ENCODE data around the gene DNAJC16. TPM values are rescaled to one million over a fixed set of nuclear protein-coding genes. Genes with fewer than 3 reads are reported as not detected.
"Not testable (repeated sequence)": the region's sequence is repeated elsewhere in the genome, so short reads cannot be mapped to it uniquely, and the experiment has no call there.

Gene DNAJC16
- total and polyA plus RNA-seq, 2 of the 4 experiments (the other 2 are of a cell fraction) = 8.0 to 13.1 TPM

GRCh38 chr1:15513919-15514318 lies 12.7 kb upstream of the DNAJC16 start:
- ChIA-PET POLR2A (ENCODE audit: unreplicated experiment) (interaction anchor here (0.6 kb wide), 1 partner anchor 116 kb away, joined by 10 read pairs; no protein-coding TSS in a partner anchor), CTCF (interaction anchor here (0.6 kb wide), 1 partner anchor 92 kb away, joined by 4 read pairs; no protein-coding TSS in a partner anchor)
- Histone ChIP-seq H3K4me2 (ENCODE audit: low read depth, low read length) (no peak overlapping the region), H4K91ac (ENCODE audit: insufficient read depth, low read depth, low read length) (no peak overlapping the region), H3K79me1 (ENCODE audit: low read depth in 1 of 2, low read length in 2 of 2) (no peaks in the 10 kb centered on the region; a peak in 1 of 4 replicates), H2AK9ac (replicated peaks; ENCODE audit: low read depth, low read length, poor library complexity) (no peak overlapping the region), H3K56ac (ENCODE audit: extremely low read depth, insufficient read depth, low read length) (no peak overlapping the region), H4K5ac (ENCODE audit: low read depth, low read length) (no peak overlapping the region), H3K14ac (replicated peaks; ENCODE audit: low read depth, low read length) (no peak overlapping the region), H2BK20ac (ENCODE audit: low read depth, low read length) (no peak overlapping the region), H2AFZ (replicated peaks; ENCODE audit: low read length, poor library complexity) (no peak overlapping the region), H4K8ac (ENCODE audit: low read depth in 2 of 2, low read length in 2 of 2) (no peak overlapping the region), H3K9ac (ENCODE audit: low read depth, low read length) (no peak overlapping the region), H4K20me1 (ENCODE audit: insufficient read depth, low read length) (no peaks in the 10 kb centered on the region), H3K4ac (ENCODE audit: low read depth, low read length) (no peak overlapping the region), H3K9me1 (ENCODE audit: insufficient read depth, low read length) (no peaks in the 10 kb centered on the region), H3K9me3 (ENCODE audit: control insufficient read depth, insufficient read depth, low read length) (no peaks in the 10 kb centered on the region), H2BK120ac (ENCODE audit: low read depth, low read length) (no peak overlapping the region), H3K27ac (ENCODE audit: insufficient read depth, low read length) (no peak overlapping the region), H3K4me1 (ENCODE audit: control insufficient read depth, insufficient read depth, low read length) (no peaks in the 10 kb centered on the region; the same call in 1 of the 2 replicates), H3K18ac (ENCODE audit: low read depth, low read length) (no peak overlapping the region), H3K4me3 (ENCODE audit: insufficient read depth, low read depth, low read length) (no peak overlapping the region), H2AK5ac (ENCODE audit: low read depth, low read length) (no peak overlapping the region), H3K23ac (ENCODE audit: low read depth, low read length) (no peak overlapping the region), H3K27me3 (ENCODE audit: control insufficient read depth, insufficient read depth, low read length) (no peaks in the 10 kb centered on the region), H2BK15ac (ENCODE audit: low read depth, low read length) (no peak overlapping the region), H2BK5ac (ENCODE audit: low read depth, low read length, poor library complexity, severe bottlenecking) (no peak overlapping the region), H3K36me3 (ENCODE audit: control insufficient read depth, insufficient read depth, low read length) (peaks cover 4% of the 10 kb centered on the region; the same call in 1 of the 2 replicates)
- intact Hi-C loops (cut with micrococcal nuclease) = no loop called here
- no CpG with 5 or more reads among the region's 3 CpGs for WGBS, 2 experiments (ENCODE audit: extremely low coverage in 2 of 2, insufficient read length in 1 of 2)
- no peak for TF ChIP-seq POLR2A (IDR thresholded peaks at IDR 0.05; ENCODE audit: low read depth, low read length)
- dilution Hi-C loops (cut with HindIII; ENCODE audit: low sequenced_read_pairs, unreplicated experiment) = no loop called here
- in situ Hi-C loops (cut with MboI; ENCODE audit: low sequenced_read_pairs) = no loop called here
- DNase-seq (no peak), ATAC-seq (ENCODE audit: low read depth) (no peak)
- BruUV-seq (replicated peaks) = no TSS peak

GRCh38 chr1:15514557-15514956 lies 12.1 kb upstream of the DNAJC16 start:
- BruUV-seq (replicated peaks); in situ Hi-C loops (cut with MboI; ENCODE audit: low sequenced_read_pairs); POLR2A ChIA-PET (ENCODE audit: unreplicated experiment): not testable (repeated sequence)

More at GRCh38 chr1:15514557-15514956, 12.1 kb upstream of the DNAJC16 start:
- H2AK5ac ChIP-seq (ENCODE audit: low read depth, low read length); H3K4ac ChIP-seq (ENCODE audit: low read depth, low read length); H2BK15ac ChIP-seq (ENCODE audit: low read depth, low read length); H3K79me1 ChIP-seq (ENCODE audit: low read depth in 1 of 2, low read length in 2 of 2); H3K9me1 ChIP-seq (ENCODE audit: insufficient read depth, low read length); H4K91ac ChIP-seq (ENCODE audit: insufficient read depth, low read depth, low read length); H3K23ac ChIP-seq (ENCODE audit: low read depth, low read length); H3K27me3 ChIP-seq (ENCODE audit: control insufficient read depth, insufficient read depth, low read length); dilution Hi-C loops (cut with HindIII; ENCODE audit: low sequenced_read_pairs, unreplicated experiment); H4K5ac ChIP-seq (ENCODE audit: low read depth, low read length); H3K14ac ChIP-seq (replicated peaks; ENCODE audit: low read depth, low read length); H2AK9ac ChIP-seq (replicated peaks; ENCODE audit: low read depth, low read length, poor library complexity); H4K8ac ChIP-seq (ENCODE audit: low read depth in 2 of 2, low read length in 2 of 2); H3K4me1 ChIP-seq (ENCODE audit: control insufficient read depth, insufficient read depth, low read length); H4K20me1 ChIP-seq (ENCODE audit: insufficient read depth, low read length); DNase-seq; H2BK120ac ChIP-seq (ENCODE audit: low read depth, low read length); H3K9ac ChIP-seq (ENCODE audit: low read depth, low read length); H3K9me3 ChIP-seq (ENCODE audit: control insufficient read depth, insufficient read depth, low read length); H3K36me3 ChIP-seq (ENCODE audit: control insufficient read depth, insufficient read depth, low read length); H2BK20ac ChIP-seq (ENCODE audit: low read depth, low read length); H2BK5ac ChIP-seq (ENCODE audit: low read depth, low read length, poor library complexity, severe bottlenecking); H3K4me3 ChIP-seq (ENCODE audit: insufficient read depth, low read depth, low read length); ATAC-seq (ENCODE audit: low read depth); intact Hi-C loops (cut with micrococcal nuclease); H3K4me2 ChIP-seq (ENCODE audit: low read depth, low read length); H3K18ac ChIP-seq (ENCODE audit: low read depth, low read length); H3K56ac ChIP-seq (ENCODE audit: extremely low read depth, insufficient read depth, low read length); H2AFZ ChIP-seq (replicated peaks; ENCODE audit: low read length, poor library complexity); H3K27ac ChIP-seq (ENCODE audit: insufficient read depth, low read length): not testable (repeated sequence)
- CTCF ChIA-PET = interaction anchor here (0.6 kb wide), 1 partner anchor 91 kb away, joined by 4 read pairs; no protein-coding TSS in a partner anchor
- no CpG with 5 or more reads among the region's 5 CpGs for WGBS, 2 experiments (ENCODE audit: extremely low coverage in 2 of 2, insufficient read length in 1 of 2)

All from IMR-90 (cell line).